Liver (tissue), 9 donors: ENCODE results near the gene BEND4. TPM values are rescaled to one million over a fixed set of nuclear protein-coding genes. Genes with fewer than 3 reads are reported as not detected.
"Not testable (repeated sequence)": the region's sequence is repeated elsewhere in the genome, so short reads cannot be mapped to it uniquely, and the experiment has no call there.

ENCODE experiments used
- DNase-seq: peaks from one replicate; pipeline ENCODE4 v3.0.0-alpha.2; 2017; ENCODE audit warnings: low spot score
- H3K27ac ChIP-seq, 2 donors: one replicate each; pipeline ENCODE4 v1.7.0; 2013; ENCODE audit warnings: inconsistent platforms in 2 of 2, low read length in 2 of 2, control low read depth in 1 of 2, low read depth in 1 of 2, mild to moderate bottlenecking in 1 of 2
- H3K27me3 ChIP-seq, 4 donors: one replicate each; pipeline versions ENCODE4 v1.6.1 to v1.7.0; 2013; ENCODE audit warnings: low read length in 3 of 4, inconsistent platforms in 1 of 4, mild to moderate bottlenecking in 1 of 4, moderate library complexity in 1 of 4; ENCODE audit not compliant: control insufficient read depth in 4 of 4, insufficient read depth in 4 of 4
- H3K36me3 ChIP-seq, 4 donors: one replicate each; pipeline versions ENCODE4 v1.6.1 to v1.7.0; 2013; ENCODE audit warnings: low read length in 3 of 4, mild to moderate bottlenecking in 3 of 4, low read depth in 1 of 4, moderate library complexity in 1 of 4; ENCODE audit not compliant: control insufficient read depth in 4 of 4, insufficient read depth in 3 of 4
- H3K4me1 ChIP-seq, 4 donors: one replicate each; pipeline versions ENCODE4 v1.6.1 to v1.7.0; 2013; ENCODE audit warnings: low read length in 3 of 4, mild to moderate bottlenecking in 3 of 4, moderate library complexity in 1 of 4; ENCODE audit not compliant: control insufficient read depth in 4 of 4, insufficient read depth in 4 of 4
- H3K4me3 ChIP-seq, 3 donors: one replicate each; pipeline versions ENCODE4 v1.6.1 to v1.7.0; 2013; ENCODE audit warnings: low read length in 3 of 3, control low read depth in 1 of 3, low read depth in 1 of 3, mild to moderate bottlenecking in 1 of 3
- H3K9ac ChIP-seq, 2 donors: one replicate each; pipeline ENCODE4 v1.7.0; 2013; ENCODE audit warnings: low read length in 2 of 2, mild to moderate bottlenecking in 2 of 2, moderate library complexity in 2 of 2, control low read depth in 1 of 2, low read depth in 1 of 2
- H3K9me3 ChIP-seq, 4 donors: one replicate each; pipeline versions ENCODE4 v1.6.1 to v1.7.0; 2013; ENCODE audit warnings: low read length in 3 of 4; ENCODE audit not compliant: control insufficient read depth in 4 of 4
- ATF3 ChIP-seq: IDR thresholded peaks from 2 replicates; pipeline ENCODE4 v1.6.1; 2016; ENCODE audit warnings: antibody characterized with exemption
- CTCF ChIP-seq: fragments of 150-350 bp; IDR thresholded peaks from 2 replicates; pipeline ENCODE4 v1.5.1; 2017; ENCODE audit warnings: improper control_type of control experiment, low read depth, low read length; ENCODE audit not compliant: missing input control
- EGR1 ChIP-seq, 2 donors: IDR thresholded peaks; 2 replicates each; pipeline ENCODE4 v1.6.1; 2016 to 2018; ENCODE audit warnings: antibody characterized with exemption in 2 of 2, low read depth in 2 of 2
- FOXA1 ChIP-seq: IDR thresholded peaks from 2 replicates; pipeline ENCODE4 v1.6.1; 2016; ENCODE audit warnings: antibody characterized with exemption
- FOXA2 ChIP-seq: IDR thresholded peaks from 2 replicates; pipeline ENCODE4 v1.6.1; 2016; ENCODE audit warnings: antibody characterized with exemption
- GABPA ChIP-seq, 2 donors: IDR thresholded peaks in 1 of 2; conservative IDR thresholded peaks in 1 of 2; 2 replicates each; pipeline ENCODE4 v1.6.1; 2016; ENCODE audit warnings: antibody characterized with exemption in 2 of 2, mild to moderate bottlenecking in 1 of 2, moderate library complexity in 1 of 2
- HNF4A ChIP-seq, 2 donors: conservative IDR thresholded peaks; 2 replicates each; pipeline ENCODE4 v1.6.1; 2016; ENCODE audit warnings: antibody characterized with exemption in 2 of 2, mild to moderate bottlenecking in 2 of 2
- HNF4G ChIP-seq: IDR thresholded peaks from 2 replicates; pipeline ENCODE4 v1.6.1; 2016; ENCODE audit warnings: antibody characterized with exemption
- JUND ChIP-seq, 2 donors: IDR thresholded peaks; 2 replicates each; pipeline ENCODE4 v1.6.1; 2016; ENCODE audit warnings: antibody characterized with exemption in 2 of 2
- MAX ChIP-seq: IDR thresholded peaks from 2 replicates; pipeline ENCODE4 v1.6.1; 2016; ENCODE audit warnings: antibody characterized with exemption
- NR2F2 ChIP-seq: IDR thresholded peaks from 2 replicates; pipeline ENCODE4 v1.6.1; 2016; ENCODE audit warnings: antibody characterized with exemption
- REST ChIP-seq: IDR thresholded peaks from 2 replicates; pipeline ENCODE4 v1.6.1; 2016; ENCODE audit warnings: antibody characterized with exemption, mild to moderate bottlenecking
- RXRA ChIP-seq, 2 donors: IDR thresholded peaks; 2 replicates each; pipeline ENCODE4 v1.6.1; 2017 to 2018; ENCODE audit warnings: antibody characterized with exemption in 2 of 2, mild to moderate bottlenecking in 1 of 2
- TAF1 ChIP-seq: conservative IDR thresholded peaks from 2 replicates; pipeline ENCODE4 v1.6.1; 2016; ENCODE audit warnings: antibody characterized with exemption, mild to moderate bottlenecking
- YY1 ChIP-seq: IDR thresholded peaks from 2 replicates; pipeline ENCODE4 v1.6.1; 2016; ENCODE audit warnings: antibody characterized with exemption, mild to moderate bottlenecking
- ZBTB33 ChIP-seq: IDR thresholded peaks from 2 replicates; pipeline ENCODE4 v1.6.1; 2016; ENCODE audit warnings: antibody characterized with exemption
- WGBS: extraction: QIAGEN DNeasy Blood & Tissue Kit; methylation state at CpG from one replicate; pipeline ENCODE4 v1.1.7; 2013; 5-methylcytosine and 5-hydroxymethylcytosine counted together
- polyA plus RNA-seq, 2 donors: library from polyadenylated mRNA; stranded (reverse) in 1 of 2; unstranded in 1 of 2; fragments of 200-250 nt in 1 of 2; fragments of >200 nt in 1 of 2; fragmentation: Nextera tagmentation in 1 of 2; extraction: Ambion mirVana in 1 of 2; gene quantifications; one replicate each; pipeline versions ENCODE4 v1.2.1 to v1.2.3, GENCODE V29; 2013 to 2015
- total RNA-seq, 2 donors: library from RNA; depleted of rRNA; stranded (reverse); fragments of >200 nt; gene quantifications; one replicate each; pipeline ENCODE4 v1.2.3, GENCODE V29; 2014
- donor health status: healthy.
- donor health status: healthy.
- donor health status: healthy.
- donor health status: healthy.
- donor health status: healthy.

Gene BEND4
- total and polyA plus RNA-seq, 4 donors, result 0.02 to 0.28 (median 0.13) TPM

GRCh38 chr4:42167709-42168108 is 15.3 kb upstream of the BEND4 start:
- Histone ChIP-seq H3K9me3 (no peaks in the 10 kb centered on the region), H3K27me3 (peaks cover 0 to 4% (median 0%) of the 10 kb centered on the region in 4 donors), H3K4me1 (no peaks in the 10 kb centered on the region), H3K36me3 (no peaks in the 10 kb centered on the region), H3K9ac (no peak overlapping the region), H3K4me3 (no peak overlapping the region), H3K27ac (no peak overlapping the region)
- WGBS, result 67% methylated on average over 5 of the region's 5 CpGs
- no peak for DNase-seq
- TF ChIP-seq JUND (IDR thresholded peaks at IDR 0.05) (no peak), REST (no peak), HNF4A (conservative IDR thresholded peaks at IDR 0.05) (no peak), TAF1 (no peak), CTCF (no peak), ATF3 (no peak), YY1 (no peak), MAX (no peak), NR2F2 (no peak), HNF4G (no peak), EGR1 (IDR thresholded peaks at IDR 0.05; ENCODE audit: low read depth in 2 of 2) (no peak), ZBTB33 (no peak), FOXA2 (no peak), FOXA1 (no peak), RXRA (IDR thresholded peaks at IDR 0.05) (no peak), GABPA (IDR thresholded peaks at IDR 0.05 in 1 of 2, conservative IDR thresholded peaks at IDR 0.05 in 1 of 2) (no peak)

- H3K4me1 ChIP-seq, H3K27me3 ChIP-seq: not testable (repeated sequence)
- WGBS, result 83% methylated on average over 6 of the region's 6 CpGs
Observed at GRCh38 chr4:42166186-42166585, 13.7 kb upstream of the BEND4 start.

More at GRCh38 chr4:42166186-42166585, 13.7 kb upstream of the BEND4 start:
- not testable (repeated sequence) for H3K4me3 ChIP-seq, H3K9ac ChIP-seq, H3K36me3 ChIP-seq, H3K27ac ChIP-seq, DNase-seq, H3K9me3 ChIP-seq
